Measurements from ENCODE around the gene LYZL6.
A peak's percentile ranks its signal among the peaks of the same experiment; 100 is the strongest.

Gene LYZL6, protein sequence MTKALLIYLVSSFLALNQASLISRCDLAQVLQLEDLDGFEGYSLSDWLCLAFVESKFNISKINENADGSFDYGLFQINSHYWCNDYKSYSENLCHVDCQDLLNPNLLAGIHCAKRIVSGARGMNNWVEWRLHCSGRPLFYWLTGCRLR

DNA sequence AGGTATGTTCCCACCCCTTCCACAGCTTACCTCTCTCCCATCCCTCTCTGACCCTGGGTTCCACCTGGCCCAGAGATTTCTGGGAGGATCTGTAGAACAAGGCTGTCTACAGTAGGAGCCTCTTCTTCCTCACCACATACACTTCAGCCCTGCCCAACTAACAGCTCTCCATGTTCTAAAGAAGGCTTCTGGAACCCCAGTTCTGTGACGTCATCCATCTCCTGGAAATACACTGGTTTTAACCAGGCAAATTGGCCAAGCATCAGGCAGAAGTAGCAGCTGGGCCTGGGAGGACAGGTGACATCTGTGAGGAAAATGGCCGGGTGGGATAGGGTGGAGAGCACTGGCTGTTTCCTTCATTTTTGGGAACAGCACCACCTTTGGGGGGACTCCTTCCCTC is at the start of gene LYZL6:
Gene LYZL6 (minus strand): TSS at position 177 of the 400 bp plus-strand sequence. CDS start 4,357 bp downstream, outside the sequence.
- DNase-seq, result no peak

DNA sequence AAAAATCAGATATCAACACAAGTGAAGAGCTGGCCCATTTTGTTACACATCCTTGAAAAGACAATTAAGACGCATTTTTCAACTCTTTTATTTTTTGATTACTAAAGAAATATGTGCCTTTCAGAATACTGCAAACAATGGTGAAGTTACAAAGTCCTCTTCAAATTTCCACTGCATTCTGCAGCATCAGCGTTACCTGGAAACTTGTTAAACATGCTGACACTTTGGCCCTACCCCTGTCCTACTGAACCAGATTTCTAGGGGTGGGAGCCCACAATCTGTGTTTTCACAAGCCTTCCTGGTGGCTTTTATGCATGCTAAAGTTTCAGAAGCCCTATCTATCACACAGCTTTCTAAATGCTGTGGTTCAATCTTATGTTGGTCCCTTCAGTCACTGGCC is 47.6 kb upstream of the LYZL6 start:
- no peak for DNase-seq

DNA sequence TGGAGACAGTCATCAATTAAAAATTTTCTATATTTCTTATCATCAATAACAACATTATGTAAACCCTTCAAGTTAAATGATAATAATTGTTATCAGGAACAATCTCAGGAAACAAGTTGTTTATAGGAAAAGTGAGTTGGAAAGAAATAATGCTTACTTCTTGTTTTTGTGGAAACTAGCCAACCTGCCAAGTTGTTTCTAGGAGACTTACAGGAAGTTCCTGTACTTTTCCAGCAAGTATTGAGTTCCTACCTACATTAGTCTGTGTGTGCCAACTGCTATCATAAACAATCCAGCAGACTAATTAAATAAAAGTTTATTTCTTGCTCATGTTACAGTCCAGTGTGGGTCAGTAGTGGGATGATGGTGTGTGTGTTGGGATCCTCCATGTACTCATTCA is 44.7 kb upstream of the LYZL6 start:
- DNase-seq, result no peak

DNA sequence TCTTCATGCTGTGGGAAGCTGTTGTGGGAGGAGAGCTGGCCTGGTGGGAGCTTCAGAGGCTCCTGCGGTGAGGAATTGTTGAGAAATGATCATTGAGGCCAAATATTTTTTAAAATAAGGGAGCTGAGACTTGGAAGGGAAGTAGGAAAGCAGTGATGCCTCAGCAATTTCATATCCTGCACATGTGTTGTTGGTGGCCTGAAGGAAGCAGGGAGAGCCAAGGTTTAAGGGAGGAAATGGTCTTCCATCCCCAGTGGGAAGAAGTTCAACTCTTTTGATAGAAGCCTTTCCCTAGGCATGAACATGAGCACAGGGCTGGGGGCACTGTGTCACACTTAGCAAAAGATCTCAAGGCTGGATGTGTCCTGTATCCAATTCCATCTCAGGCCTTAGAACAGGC is 43.1 kb upstream of the LYZL6 start, which contains the start of gene CCL14:
Gene CCL14 (minus strand): TSS at position 87 of the 400 bp plus-strand sequence. CDS start 80 bp downstream, at position 7.
- DNase-seq, result no peak

DNA sequence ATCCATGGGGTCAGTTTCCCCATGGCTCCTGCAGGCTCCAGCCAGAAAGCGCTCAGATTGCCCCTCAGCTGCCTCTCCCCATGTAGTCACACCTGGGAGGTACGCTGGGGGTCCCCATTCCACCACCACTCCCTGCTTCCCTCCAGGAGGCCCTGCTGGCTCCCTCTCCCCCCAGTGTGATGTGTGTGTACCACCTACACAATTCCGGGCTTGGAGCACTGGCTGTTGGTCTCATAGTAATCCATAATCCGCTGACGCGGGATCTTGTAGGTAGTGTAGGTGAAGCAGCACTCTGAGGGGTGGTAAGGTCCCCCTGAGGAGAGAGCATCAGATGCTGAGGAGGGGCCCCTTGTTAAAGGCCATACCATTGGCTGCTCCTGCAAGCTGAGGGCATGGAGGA is 40.6 kb upstream of the LYZL6 start:
- DNase-seq, result no peak

DNA sequence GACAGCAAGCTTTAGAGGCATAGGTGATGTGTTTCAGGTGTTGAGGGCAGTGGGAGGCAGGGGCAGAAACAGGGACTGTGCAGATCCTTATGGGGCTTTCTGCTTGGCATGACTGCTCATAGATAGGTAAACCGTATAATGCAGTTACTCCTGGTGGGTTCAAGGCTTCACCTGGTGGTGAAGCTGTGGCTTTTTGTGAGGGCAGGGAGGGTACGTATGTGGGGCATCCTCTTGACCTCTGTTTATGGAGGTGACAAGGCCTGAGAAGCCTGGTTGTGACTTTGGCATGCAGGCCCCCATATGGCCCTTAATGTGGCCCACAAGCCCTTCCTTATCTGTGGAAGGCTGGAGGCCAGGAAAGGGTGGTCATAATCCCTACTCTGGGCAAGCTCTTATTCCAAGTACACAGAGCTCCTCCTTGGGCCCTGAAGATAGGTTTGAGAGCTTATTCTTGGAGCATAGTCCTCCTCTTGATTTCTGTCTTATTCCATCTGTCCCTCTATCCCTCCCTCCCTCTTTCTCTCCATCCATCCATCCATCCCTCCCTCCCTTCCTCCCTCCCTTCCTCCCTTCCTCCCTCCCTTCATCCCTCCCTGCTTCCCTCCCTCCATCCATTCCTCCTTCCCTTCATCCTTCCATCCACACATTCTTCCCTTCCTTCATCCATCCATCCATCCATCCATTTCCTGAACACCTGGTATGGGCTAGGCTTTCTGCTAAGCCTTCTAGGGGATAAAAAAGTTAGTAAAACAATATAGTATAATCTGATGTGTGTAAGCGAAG is 39.1 kb upstream of the LYZL6 start:
- no peak for DNase-seq

DNA sequence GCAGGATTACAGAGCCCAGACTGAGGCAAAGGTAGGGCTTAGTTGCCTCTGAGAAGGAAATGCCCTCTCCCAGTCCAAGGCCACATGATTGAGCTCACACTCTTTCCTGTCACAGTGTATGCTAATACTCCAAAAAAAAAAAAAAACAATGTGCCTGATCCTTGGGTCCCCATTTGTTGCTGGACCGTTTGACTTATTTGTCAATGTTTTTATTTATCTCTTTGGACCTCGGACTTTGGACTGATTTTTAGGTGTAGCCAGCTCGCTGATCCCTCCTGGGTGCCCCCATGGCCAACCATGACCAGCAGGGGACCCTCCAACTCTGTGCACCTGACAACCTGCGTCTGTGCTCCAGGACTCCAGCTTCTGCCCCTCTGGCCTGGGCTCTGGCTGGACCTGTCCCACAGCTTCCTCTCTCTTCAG is 38.4 kb upstream of the LYZL6 start:
- no peak for DNase-seq

DNA sequence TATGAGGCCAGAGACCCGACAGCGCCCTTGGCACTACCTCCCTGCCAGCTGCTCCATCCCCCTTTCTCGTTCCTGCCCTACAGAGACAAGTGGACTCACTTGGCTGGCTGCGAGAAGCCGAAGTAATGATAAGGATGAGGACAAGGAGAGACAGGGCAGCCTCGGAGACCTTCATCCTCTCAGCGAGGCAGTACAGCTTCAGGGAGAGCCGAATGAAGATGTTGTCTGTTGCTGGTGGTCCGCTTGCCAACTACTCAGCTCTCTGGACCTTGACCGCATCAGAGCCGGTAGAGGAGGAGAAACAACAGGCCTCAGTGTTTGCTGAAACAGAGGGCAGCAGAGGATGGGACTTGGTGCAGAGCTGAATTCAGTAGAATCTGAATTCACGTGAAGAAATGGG is 37.7 kb upstream of the LYZL6 start, which contains the start of gene CCL16:
Gene CCL16 (minus strand): TSS at position 252 of the 400 bp plus-strand sequence. CDS start 77 bp downstream, at position 175.
- no peak for DNase-seq

DNA sequence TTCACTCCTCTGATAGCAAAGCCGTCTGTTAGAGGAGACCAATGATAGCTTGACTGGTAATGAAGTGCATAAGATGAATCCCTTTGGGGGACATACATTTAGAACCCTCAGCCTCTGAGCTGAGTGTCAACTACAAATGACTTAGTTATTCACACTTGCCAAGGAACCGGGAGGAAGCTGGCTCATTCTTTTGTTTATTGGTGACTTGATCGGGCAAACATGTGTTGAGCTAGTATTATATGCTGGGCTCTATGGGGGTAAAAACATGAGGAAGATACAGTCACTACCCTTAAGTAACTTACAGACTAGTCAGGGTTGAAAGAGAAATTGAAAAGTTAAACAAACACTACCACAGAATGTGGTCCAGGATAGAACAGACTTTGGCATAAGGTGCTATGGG is 34.8 kb upstream of the LYZL6 start:
- DNase-seq, result no peak

DNA sequence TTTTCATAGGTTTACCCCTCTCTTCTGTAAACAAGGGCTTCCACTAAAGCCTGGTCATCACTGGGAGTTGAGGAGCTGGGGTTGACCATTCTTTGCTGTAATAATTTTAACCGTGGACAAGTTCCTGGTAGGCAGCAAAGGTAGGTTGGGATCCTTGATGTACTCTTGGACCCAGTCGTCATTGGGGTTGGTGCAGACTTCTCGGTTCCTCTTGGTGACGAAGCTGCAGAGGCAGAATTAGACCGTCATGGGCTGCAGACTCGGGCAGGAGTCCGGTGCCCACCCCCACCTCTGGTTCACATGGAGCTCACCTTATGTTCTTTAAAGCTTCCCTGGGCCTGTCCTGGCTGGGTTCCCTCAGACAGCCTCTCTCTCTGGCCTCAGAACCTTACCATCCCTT is 34.0 kb upstream of the LYZL6 start:
- DNase-seq, result no peak

DNA sequence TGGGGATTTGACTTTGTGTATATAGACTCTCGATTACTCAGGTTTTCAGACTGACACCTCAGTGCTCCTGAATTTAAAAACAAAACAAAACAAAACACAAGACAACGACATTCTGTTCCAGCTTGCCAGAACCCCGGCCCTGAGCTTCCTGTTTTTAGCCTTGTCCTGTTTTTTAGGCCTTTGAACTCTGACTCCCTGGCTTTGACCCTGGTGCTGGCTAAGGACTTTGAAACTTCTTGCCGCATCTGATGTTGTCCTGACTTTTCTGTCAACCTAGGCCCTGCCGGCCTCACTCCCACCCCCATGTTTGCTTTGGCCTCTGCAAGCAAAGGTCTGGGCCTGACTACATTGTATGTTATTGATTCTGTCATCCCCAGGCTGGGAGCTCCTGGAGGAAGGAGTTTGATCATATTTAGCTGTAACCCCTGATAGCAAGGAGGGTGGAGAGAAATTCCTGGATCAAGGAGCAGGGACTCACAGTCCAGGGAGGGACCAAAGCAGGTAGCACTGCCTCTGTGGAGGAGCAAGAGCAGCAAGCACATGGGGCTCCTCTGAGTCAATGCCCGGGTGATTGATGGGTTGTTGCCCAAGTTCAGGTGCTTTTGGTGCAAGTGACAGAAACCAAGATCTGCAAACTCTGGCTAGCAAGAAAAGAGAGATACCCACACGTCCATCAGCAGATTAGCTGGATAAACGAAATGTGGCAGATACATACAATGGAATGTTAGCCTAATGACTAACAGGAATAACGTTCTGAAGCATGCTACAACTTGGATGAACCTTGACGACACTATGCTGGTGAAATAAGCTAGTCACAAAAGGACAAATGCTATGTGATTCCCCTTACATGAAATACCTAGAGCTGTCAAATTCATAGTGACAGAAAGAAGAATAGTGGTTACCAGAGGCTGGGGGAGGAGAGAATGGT is 30.1 kb upstream of the LYZL6 start:
- DNase-seq, result no peak

DNA sequence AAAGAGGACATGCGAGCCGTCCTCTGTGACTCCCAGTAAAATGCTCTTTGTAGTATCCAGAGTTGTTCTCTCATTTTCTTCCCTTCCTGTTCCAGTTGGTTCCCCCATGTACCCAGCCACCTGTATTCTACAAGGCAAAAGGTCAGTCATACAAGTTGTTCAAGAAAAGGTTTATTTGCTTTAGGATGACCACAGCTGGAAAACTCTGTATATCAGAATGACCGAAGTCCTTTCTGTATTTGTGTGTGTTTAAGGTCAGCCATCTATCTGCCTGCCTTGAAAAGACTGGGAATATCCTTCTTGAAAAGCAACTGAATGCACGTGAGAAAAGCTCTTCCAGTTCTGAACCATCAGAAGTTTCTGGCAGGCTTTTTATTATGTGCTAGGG is 29.4 kb upstream of the LYZL6 start:
- DNase-seq, result no peak

DNA sequence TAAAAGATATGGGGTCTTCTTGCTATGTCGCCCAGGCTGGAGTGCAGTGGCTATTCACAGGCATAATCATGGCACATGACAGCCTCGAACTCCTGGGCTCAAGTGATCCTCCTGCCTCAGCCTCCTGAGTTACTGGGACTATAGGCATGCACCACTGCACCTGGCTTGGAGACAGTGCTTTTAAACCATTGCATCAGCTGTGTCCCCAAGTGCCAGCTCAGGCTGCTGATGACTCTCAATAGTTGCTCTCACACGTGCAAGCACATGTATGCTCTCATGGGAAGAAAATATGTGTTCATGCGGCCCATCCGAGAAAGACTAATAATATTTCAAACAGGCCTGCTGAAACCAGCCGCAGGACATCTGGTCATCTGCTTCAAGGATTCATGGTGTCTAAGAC is 29.0 kb upstream of the LYZL6 start:
- no peak for DNase-seq

DNA sequence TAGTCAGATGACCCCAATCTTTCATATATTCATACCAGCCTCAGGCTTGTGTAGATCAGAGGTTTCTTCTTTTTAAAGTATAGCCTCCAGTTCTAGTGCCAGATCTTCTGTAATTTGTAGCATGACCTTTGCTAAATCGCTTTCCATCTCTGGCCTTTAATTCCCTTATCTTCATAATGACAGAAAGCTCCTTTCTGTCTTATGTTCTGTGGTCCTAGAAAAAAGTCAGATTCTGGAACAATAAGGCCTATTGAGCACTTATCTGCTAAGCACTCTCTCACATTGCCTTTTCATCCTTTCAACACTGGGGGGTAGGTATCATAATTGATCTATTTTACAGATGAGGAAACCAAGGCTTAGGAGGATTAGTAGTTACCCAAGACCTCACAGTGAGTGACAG is 28.6 kb upstream of the LYZL6 start:
- DNase-seq, result no peak

DNA sequence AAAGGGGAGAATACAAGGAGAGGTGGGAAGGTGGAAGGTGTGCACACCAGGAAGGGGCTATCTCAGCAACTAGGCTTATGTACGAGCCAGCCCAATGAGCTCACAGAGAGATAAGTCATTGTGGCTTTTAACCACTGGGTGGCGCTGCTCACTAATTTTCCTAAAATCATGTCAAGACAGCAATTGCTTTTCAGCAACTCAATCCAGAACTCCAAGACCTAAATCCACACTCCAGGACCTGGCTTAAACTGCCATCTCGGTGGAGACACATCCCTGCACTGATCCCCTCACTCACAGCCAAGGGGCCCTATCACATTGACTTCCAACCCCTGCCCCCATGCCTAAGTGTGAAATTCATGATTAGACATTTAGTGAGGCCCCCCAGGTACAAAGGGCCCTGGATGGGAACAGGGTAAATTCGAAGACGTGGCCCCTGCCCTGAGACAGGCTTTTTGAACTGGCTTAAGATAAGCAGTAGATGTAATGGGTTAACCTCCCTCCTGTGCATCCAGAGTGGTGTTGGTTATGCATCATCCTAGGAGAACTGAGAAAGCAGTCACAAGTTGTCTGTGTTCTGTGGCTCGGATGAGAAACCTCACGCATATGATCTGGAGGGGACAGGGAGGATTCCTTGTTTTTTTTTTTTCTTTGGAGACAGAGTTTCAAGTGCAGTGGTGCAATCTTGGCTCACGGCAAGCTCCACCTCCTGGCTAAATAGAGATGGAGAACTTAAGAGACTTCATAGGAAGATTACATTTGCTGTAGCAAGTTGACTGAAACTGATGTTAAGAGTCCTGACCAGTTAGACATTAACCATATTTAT is 26.3 kb upstream of the LYZL6 start:
- DNase-seq, result peak; percentile 51 to 55

DNA sequence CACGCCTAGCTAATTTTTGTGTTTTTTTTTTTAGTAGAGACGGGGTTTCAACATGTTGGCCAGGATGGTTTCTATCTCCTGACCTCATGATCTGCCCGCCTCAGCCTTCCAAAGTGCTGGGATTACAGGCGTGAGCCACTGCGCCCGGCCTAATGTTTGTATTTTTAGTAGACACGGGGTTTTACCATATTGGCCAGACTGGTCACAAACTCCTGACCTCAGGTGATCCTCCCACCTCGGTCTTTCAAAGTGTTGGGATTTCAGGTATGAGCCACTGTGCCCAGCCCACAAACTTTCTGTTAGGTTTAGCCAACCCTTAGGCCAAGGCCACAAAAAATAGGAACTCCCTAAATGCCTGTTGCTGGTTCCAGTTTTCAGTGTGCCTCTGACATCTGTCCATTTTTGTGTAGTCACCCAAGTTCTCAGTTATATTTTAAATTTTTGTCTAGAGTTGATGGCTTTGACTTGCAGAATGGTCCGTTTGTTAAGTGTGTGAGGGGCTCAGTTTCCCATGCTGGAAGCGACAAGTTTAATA is 25.1 kb upstream of the LYZL6 start:
- no peak for DNase-seq

DNA sequence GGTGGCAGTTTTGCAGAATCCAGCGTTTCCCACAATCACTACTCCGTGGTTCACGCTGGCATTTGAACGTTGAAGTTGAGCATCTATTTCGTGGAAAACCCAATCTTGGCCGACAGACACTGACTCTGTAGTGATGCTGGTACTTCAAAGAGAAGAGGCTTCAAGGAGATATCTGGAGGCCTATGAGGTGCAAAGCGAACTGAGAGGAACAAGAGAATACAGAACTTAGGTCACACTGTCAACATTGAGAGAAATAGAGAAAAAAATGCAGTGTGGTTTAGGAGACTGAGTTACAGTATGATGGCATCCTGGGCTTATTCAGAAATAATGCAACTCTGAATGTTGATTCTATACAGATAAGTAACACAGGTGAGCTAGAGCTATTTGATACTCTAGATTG is 21.8 kb upstream of the LYZL6 start:
- no peak for DNase-seq

DNA sequence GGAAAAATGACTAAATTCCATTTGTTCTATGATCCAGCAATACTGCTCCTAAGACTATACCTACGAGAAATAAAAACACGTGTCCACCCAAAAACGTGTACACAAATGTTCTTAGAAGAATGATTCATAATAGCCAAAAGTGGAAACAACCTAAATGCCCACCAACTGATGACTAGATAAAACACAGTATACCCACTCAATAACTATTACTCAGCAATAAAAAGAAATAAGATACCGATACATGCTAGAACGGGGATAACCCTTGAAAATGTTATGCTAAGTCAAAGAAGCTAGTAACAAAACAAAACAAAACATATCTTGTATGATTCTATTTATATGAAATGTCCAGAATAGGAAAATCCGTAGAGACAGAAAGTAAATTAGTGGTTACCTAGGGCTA is 20.1 kb upstream of the LYZL6 start:
- no peak for DNase-seq

DNA sequence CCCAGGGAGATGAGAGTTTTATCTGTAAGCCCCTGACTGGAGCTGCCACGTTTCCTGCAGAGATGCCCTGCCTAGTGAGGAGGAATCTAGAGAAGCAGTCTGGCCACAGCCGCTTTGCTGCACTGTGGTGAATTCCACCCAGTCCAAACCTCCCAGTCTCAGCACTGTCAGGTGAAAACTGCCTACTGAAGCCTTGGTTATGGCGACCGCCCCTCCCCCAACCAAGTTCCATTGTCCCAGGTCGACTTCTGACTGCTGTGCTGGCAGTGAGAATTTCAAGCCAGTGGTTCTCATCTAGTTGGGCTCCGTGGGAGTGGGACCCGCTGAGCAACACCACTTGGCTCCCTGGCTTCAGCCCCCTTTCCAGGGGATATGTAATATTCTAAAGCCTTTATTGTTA is 10.2 kb upstream of the LYZL6 start:
- DNase-seq, result no peak

DNA sequence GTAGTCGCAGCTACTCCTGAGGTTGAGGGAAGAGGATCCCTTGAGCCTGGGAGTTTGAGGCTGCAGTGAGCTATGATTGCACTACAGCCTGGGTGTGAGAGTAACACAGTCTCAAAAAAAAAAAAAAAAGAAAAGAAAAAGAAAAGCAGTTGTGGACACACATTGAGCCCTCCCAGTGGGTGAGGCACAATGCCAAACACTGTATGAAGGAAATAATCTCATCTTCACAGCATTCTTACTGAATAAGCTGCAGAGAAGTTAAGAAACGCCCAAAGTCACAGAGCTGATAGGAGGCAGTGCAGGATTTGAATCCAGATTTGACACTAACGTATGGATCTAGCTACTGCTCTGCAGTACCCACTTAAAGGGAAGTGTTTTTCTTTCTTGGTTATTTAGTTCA is 5.9 kb upstream of the LYZL6 start:
- no peak for DNase-seq

DNA sequence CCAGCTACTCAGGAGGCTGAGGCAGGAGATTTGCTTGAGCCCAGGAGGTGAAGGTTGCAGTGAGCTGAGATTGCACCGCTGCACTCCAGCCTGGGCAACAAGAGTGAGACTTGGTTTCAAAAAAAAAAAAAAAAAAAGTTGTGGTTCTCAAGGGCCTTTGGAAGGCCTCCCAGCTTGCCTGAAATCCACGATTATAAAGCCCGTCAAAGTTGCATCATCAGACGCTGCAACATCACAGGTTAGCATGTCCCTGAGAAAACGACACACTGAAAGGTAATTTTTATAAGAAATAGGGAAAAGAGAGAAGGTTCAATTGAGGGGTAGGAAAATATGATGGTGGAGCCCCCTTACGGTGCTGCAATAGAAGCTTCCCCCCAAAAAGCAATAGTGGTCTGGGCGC is 4.6 kb upstream of the LYZL6 start:
- DNase-seq, result no peak

DNA sequence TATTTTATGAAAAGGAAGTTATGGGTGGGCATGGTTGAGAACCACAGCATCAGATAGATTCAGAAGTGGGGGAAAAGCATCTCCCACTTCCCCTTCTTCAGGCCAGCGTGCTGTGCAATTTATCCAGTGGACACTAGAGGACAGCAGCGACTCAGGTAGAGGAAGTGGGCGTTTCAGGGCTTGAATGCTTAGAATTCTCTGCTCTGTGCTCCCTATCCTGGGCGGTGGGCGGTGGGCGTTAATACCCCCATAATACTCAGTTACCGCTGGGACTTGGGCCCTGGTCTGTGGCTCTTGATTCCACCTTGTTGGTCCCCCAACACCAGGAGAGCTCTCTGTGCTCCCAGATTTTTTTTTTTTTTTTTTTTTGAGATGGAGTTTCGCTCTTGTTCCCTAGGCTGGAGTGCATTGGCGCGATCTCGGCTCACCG is 3.7 kb upstream of the LYZL6 start:
- DNase-seq, result peak; percentile 40 to 41

Measured in SHP77 (cell line).